Epithelial cell of proximal tubule (primary cell): ENCODE results near the gene ATP8A2. TPM values are rescaled to one million over a fixed set of nuclear protein-coding genes. Genes with fewer than 3 reads are reported as not detected.
A peak's percentile ranks its signal among the peaks of the same experiment; 100 is the strongest.

Experiments
- DNase-seq: peaks from one replicate; pipeline ENCODE4 v3.0.0-alpha.2; 2011; ENCODE audit warnings: low read depth
- H3K4me3 ChIP-seq: 2 replicates; pipeline ENCODE4 v1.5.1; 2011; ENCODE audit warnings: low read depth, mild to moderate bottlenecking, low read length
- CTCF ChIP-seq: conservative IDR thresholded peaks from 2 replicates; pipeline ENCODE4 v1.5.1; 2012; ENCODE audit warnings: low read depth, mild to moderate bottlenecking, low read length
- total RNA-seq: library from RNA; depleted of rRNA; stranded (reverse); fragments of >200 nt; gene quantifications from 2 replicates; pipeline ENCODE4 v1.2.3, GENCODE V29; 2015

ATP8A2 gene
- total RNA-seq, 1 donor from 2014 or later: 2.2 TPM

DNA sequence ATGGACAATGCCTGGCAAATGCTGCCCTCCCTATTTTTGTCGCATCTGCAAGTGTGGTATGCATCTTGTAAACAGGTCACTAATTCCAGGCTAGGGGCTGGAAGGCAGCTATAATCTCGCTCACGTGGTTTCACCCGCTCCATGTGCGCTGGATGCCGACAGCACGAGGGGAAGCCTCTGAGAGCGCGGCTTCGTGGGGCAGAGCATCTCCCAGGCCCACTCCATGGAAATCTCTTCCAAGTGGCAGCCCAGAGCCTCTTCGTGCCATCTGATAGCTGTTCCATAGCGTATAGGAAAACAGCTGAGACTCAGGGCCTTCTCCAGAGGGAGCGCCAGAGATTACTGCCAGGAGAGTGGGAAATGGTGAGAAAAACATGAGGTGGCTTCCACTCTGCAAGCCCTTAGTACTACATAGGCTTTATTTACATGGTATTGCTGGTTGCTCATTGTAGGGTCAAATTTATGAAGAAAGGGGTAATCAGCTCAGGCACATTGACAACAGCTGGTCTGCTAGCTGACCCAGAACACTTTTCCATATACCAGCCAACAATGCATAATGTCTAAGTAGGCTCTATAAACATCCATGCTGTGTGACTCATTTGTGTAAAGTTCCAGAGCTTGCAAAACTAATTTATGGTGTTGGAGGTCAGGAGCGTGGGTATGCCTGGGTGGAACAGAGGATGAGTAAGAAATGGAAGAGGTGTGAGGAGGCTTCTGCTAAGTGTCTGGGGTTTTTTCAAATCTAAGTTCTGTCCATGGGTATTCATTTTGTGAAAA, 514.9 kb downstream of the ATP8A2 start:
- DNase-seq: peak; percentile 72
- H3K4me3 ChIP-seq: no peak overlapping the region
- no peak for TF ChIP-seq CTCF

- H3K4me3 ChIP-seq: no peak overlapping the region
- no peak for DNase-seq
- TF ChIP-seq CTCF: no peak
Observed at GRCh38 chr13:25887962-25888655, 516.3 kb downstream of the ATP8A2 start.

- TF ChIP-seq CTCF: no peak
- H3K4me3 ChIP-seq: no peak overlapping the region
- DNase-seq: no peak
Observed at GRCh38 chr13:25890671-25891212, 519.0 kb downstream of the ATP8A2 start.

DNA sequence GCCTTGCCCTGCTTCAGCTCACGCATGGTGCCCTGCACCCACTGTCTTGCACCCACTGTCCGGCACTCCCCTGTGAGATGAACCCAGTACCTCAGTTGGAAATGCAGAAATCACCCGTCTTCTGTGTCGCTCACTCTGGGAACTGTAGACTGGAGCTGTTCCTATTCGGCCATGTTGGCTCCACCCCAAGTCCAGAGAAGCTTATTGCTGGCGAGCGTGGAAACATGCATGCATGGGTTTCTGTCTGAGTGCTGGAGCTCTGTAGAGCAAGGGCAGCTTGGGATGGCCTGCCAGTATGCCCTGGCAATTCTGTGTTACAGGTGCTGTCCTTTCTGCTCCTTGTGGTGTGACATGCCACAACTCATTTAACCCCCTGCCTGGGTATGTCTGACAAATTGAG, 527.2 kb downstream of the ATP8A2 start:
- no peak overlapping the region for H3K4me3 ChIP-seq
- no peak for TF ChIP-seq CTCF
- no peak for DNase-seq

GRCh38 chr13:25899464-25899863, 527.7 kb downstream of the ATP8A2 start:
- DNase-seq: no peak
- H3K4me3 ChIP-seq: no peak overlapping the region

GRCh38 chr13:25899952-25900351, 528.2 kb downstream of the ATP8A2 start:
- TF ChIP-seq CTCF: no peak
- H3K4me3 ChIP-seq: no peak overlapping the region
- no peak for DNase-seq

More at GRCh38 chr13:25899464-25899863, 527.7 kb downstream of the ATP8A2 start:
- TF ChIP-seq CTCF: no peak
